Measurements from ENCODE around the gene MOK.

- TF ChIP-seq EZH2 (IDR thresholded peaks at IDR 0.05; ENCODE audit: low read length, missing control alignments): no peak
- TF ChIP-seq, protein P1, sequence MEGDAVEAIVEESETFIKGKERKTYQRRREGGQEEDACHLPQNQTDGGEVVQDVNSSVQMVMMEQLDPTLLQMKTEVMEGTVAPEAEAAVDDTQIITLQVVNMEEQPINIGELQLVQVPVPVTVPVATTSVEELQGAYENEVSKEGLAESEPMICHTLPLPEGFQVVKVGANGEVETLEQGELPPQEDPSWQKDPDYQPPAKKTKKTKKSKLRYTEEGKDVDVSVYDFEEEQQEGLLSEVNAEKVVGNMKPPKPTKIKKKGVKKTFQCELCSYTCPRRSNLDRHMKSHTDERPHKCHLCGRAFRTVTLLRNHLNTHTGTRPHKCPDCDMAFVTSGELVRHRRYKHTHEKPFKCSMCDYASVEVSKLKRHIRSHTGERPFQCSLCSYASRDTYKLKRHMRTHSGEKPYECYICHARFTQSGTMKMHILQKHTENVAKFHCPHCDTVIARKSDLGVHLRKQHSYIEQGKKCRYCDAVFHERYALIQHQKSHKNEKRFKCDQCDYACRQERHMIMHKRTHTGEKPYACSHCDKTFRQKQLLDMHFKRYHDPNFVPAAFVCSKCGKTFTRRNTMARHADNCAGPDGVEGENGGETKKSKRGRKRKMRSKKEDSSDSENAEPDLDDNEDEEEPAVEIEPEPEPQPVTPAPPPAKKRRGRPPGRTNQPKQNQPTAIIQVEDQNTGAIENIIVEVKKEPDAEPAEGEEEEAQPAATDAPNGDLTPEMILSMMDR (conservative IDR thresholded peaks at IDR 0.05 in 1 of 2, IDR thresholded peaks at IDR 0.05 in 1 of 2; ENCODE audit: low read depth in 1 of 2, low read length in 2 of 2): no peak
Measured at GRCh38 chr14:102206918-102207317, 98.0 kb downstream of the MOK start.
